Measurements from ENCODE around the gene POFUT1.

The POFUT1 gene

GRCh38 chr20:32215729-32216128 lies 8.0 kb downstream of the POFUT1 start:
- no peak overlapping the region for H3K4me3 Mint-ChIP-seq
- peaks cover 54% of the 10 kb centered on the region for H3K36me3 Mint-ChIP-seq (ENCODE audit: low read depth)
- H3K4me1 Mint-ChIP-seq: peaks cover 5% of the 10 kb centered on the region
- H3K27me3 Mint-ChIP-seq (ENCODE audit: low read depth): no peaks in the 10 kb centered on the region
- H3K27ac Mint-ChIP-seq: no peak overlapping the region
- H3K9me3 Mint-ChIP-seq: no peaks in the 10 kb centered on the region
- no peak for TF ChIP-seq CTCF (IDR thresholded peaks at IDR 0.05; ENCODE audit: unreplicated experiment in 3 of 3)

GRCh38 chr20:32216179-32217142 lies 8.8 kb downstream of the POFUT1 start:
- TF ChIP-seq CTCF (IDR thresholded peaks at IDR 0.05; ENCODE audit: unreplicated experiment in 3 of 3): no peak
- Mint-ChIP-seq H3K27ac (no peak overlapping the region), H3K9me3 (no peaks in the 10 kb centered on the region), H3K27me3 (ENCODE audit: low read depth) (no peaks in the 10 kb centered on the region), H3K4me1 (peaks cover 5% of the 10 kb centered on the region), H3K36me3 (ENCODE audit: low read depth) (peaks cover 57% of the 10 kb centered on the region), H3K4me3 (no peak overlapping the region)

DNA sequence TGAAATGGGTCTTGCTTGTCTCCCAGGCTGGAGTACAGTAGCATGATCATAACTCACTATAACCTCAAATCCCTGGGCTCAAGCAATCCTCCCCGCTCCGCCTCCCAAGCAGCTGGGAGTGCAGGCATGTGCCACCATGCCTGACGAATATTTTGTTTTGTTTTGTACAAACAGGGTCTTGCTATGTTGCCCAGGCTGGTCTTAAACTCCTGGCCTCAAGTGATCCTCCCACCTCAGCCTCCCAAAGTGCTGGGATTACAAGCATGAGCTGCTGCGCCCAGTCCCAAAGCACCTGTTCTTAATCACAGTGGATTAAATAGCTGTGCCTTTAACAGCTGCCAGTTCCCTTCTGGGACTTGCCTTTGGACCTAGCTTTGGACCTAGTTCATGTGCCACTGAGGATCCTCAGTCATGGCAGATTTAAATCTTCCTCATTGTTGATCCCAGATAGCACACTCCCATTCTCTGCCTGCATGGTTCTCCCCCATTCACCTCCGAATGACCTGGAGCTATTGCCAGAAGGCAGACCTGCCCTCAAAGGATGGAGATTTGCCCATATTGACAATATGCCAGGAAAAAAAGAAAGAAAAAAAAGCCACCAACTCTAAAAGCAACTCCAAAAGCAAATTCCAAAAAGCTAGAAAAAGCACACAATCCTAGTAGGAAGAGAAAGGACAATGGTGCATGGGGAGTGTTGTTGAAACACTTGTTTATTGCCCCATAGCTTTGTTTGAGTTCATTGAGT lies 10.6 kb downstream of the POFUT1 start:
- no peaks in the 10 kb centered on the region for H3K27me3 Mint-ChIP-seq (ENCODE audit: low read depth)
- no peak for TF ChIP-seq CTCF (IDR thresholded peaks at IDR 0.05; ENCODE audit: unreplicated experiment in 3 of 3)
- no peak overlapping the region for H3K27ac Mint-ChIP-seq
- peaks cover 63% of the 10 kb centered on the region for H3K36me3 Mint-ChIP-seq (ENCODE audit: low read depth)
- H3K4me3 Mint-ChIP-seq: no peak overlapping the region
- H3K9me3 Mint-ChIP-seq: no peaks in the 10 kb centered on the region
- no peaks in the 10 kb centered on the region for H3K4me1 Mint-ChIP-seq

DNA sequence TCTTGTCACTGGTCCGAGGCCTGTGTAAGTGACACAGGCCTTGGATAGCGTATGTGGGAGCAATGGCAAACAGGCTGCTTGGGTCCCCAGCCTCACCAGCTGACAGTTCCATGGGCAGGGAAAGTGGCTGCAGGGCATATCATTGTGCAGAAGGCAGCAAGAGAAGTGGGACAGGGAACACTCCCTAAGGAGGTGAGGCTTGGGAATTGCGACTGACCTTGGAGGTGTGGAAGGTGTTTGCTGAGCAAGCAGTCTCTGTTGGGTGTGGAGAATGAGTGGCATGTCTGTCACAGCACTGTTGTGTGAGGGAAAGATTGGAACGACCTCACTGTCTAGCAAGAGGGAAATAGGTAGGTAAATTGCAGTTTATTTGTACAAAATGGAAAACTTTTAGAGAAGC lies 16.8 kb downstream of the POFUT1 start:
- no peak overlapping the region for H3K27ac Mint-ChIP-seq
- H3K27me3 Mint-ChIP-seq (ENCODE audit: low read depth): no peaks in the 10 kb centered on the region
- H3K4me3 Mint-ChIP-seq: no peak overlapping the region
- no peaks in the 10 kb centered on the region for H3K4me1 Mint-ChIP-seq
- peaks cover 51% of the 10 kb centered on the region for H3K36me3 Mint-ChIP-seq (ENCODE audit: low read depth)
- no peaks in the 10 kb centered on the region for H3K9me3 Mint-ChIP-seq
- no peak for TF ChIP-seq CTCF (IDR thresholded peaks at IDR 0.05; ENCODE audit: unreplicated experiment in 3 of 3)

DNA sequence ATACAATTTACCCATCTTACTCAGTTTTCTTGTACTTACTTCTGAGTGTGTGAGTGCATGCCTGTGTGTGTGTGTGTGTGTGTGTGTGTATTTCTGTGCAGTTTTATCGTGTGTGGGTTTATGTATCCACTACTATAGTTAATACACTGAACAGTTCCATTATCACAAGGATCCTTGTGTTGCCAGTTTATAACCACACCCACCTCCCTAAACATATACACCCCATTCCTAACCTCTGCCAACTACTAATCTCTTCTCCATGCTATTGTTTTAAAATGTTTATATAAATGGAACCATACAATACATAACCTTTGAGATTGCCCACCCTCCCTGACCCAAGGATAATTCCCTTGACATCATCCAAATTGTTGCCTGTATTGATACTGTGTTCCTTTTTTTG lies 18.7 kb downstream of the POFUT1 start:
- Mint-ChIP-seq H3K27me3 (ENCODE audit: low read depth) (no peaks in the 10 kb centered on the region), H3K4me3 (no peak overlapping the region), H3K36me3 (ENCODE audit: low read depth) (peaks cover 48% of the 10 kb centered on the region), H3K4me1 (no peaks in the 10 kb centered on the region), H3K27ac (no peak overlapping the region), H3K9me3 (no peaks in the 10 kb centered on the region)
- no peak for TF ChIP-seq CTCF (IDR thresholded peaks at IDR 0.05; ENCODE audit: unreplicated experiment in 3 of 3)
